CD4-positive, alpha-beta T cell (primary cell): Measurements from ENCODE around the gene MTCL1. TPM values are rescaled to one million over a fixed set of nuclear protein-coding genes. Genes with fewer than 3 reads are reported as not detected.

ENCODE experiments used
- ATAC-seq: fragments of 200-7000 bp; cut with Tn5 transposase; one replicate; pipeline ENCODE4 v1.10.0; 2022; ENCODE audit warnings: mild to moderate bottlenecking; ENCODE audit not compliant: poor library complexity
- CTCF ChIA-PET: fragments of 350-600 bp; sonication (Branson Sonifier 250); formaldehyde crosslinking; loops from one replicate; lab custom pipeline; 2021; ENCODE audit warnings: antibody characterized with exemption, inconsistent platforms; lab: Charles Lee
- POLR2A ChIA-PET: fragments of 350-600 bp; sonication (Branson Sonifier 250); formaldehyde crosslinking; loops from one replicate; lab custom pipeline; 2021; ENCODE audit warnings: antibody characterized with exemption, inconsistent platforms; lab: Charles Lee
- DNase-seq, 14 experiments: peaks; one replicate each; pipeline ENCODE4 v3.0.0-alpha.2; 2013 to 2020; ENCODE audit warnings: mixed read lengths in 2 of 14
- H3K27ac ChIP-seq, 2 donors: one replicate each; pipeline versions ENCODE4 v1.5.1 to v1.7.0; 2013; ENCODE audit warnings: low read length in 2 of 2, low read depth in 1 of 2, mild to moderate bottlenecking in 1 of 2
- H3K27me3 ChIP-seq, 2 experiments: 1 replicate in 1 of 2; 2 replicates in 1 of 2; pipeline versions ENCODE4 v1.6.1 to v1.7.0; 2013; ENCODE audit warnings: low read length in 2 of 2, control low read depth in 1 of 2, mild to moderate bottlenecking in 1 of 2, moderate library complexity in 1 of 2; ENCODE audit not compliant: insufficient read depth in 2 of 2, control insufficient read depth in 1 of 2
- H3K36me3 ChIP-seq: one replicate; pipeline ENCODE4 v1.6.1; 2013; ENCODE audit warnings: low read length, control low read depth; ENCODE audit not compliant: insufficient read depth
- H3K4me1 ChIP-seq: one replicate; pipeline ENCODE4 v1.6.1; 2013; ENCODE audit warnings: low read length, control low read depth; ENCODE audit not compliant: insufficient read depth
- H3K4me3 ChIP-seq: one replicate; pipeline ENCODE4 v1.5.1; 2013; ENCODE audit warnings: mild to moderate bottlenecking, low read length, moderate library complexity
- H3K9me3 ChIP-seq, 2 experiments: 1 replicate in 1 of 2; 2 replicates in 1 of 2; pipeline versions ENCODE4 v1.6.1 to v1.7.0; 2013; ENCODE audit warnings: low read length in 2 of 2, mild to moderate bottlenecking in 2 of 2, control low read depth in 1 of 2, moderate library complexity in 1 of 2; ENCODE audit not compliant: control insufficient read depth in 1 of 2, insufficient read depth in 1 of 2
- H3K27ac Mint-ChIP-seq: one replicate; pipeline ENCODE4 v1.8.0; 2020; ENCODE audit warnings: mixed read lengths
- H3K27me3 Mint-ChIP-seq: one replicate; pipeline ENCODE4 v1.8.0; 2021; ENCODE audit warnings: mixed read lengths
- H3K36me3 Mint-ChIP-seq: one replicate; pipeline ENCODE4 v1.8.0; 2021; ENCODE audit warnings: low read depth, mixed read lengths
- H3K4me1 Mint-ChIP-seq: one replicate; pipeline ENCODE4 v1.8.0; 2021; ENCODE audit warnings: low read depth, mixed read lengths
- H3K4me3 Mint-ChIP-seq: one replicate; pipeline ENCODE4 v1.8.0; 2020; ENCODE audit warnings: mild to moderate bottlenecking, mixed read lengths
- H3K9me3 Mint-ChIP-seq: one replicate; pipeline ENCODE4 v1.8.0; 2020; ENCODE audit warnings: mixed read lengths
- CTCF ChIP-seq: fragments of 200-600 bp; IDR thresholded peaks from one replicate; pipeline ENCODE4 v1.8.0; 2022; ENCODE audit warnings: antibody characterized with exemption, mild to moderate bottlenecking
- intact Hi-C, 2 experiments: fragments of 100-400 bp; cut with DNase I in 1 of 2; cut with micrococcal nuclease in 1 of 2; formaldehyde crosslinking; loops; one replicate each; pipeline versions ENCODE4 v1.15.1 to v1.9.0; 2023 to 2025; cut with DNase I, micrococcal nuclease
- total RNA-seq, 174 experiments: library from RNA in 2 of 174; stranded (reverse) in 2 of 174; gene quantifications; one replicate each; pipeline ENCODE4 v1.2.3 and lab custom pipeline; 2021 to 2026

The MTCL1 gene
- total RNA-seq, 2 experiments from 2014 or later, result 0.11 to 0.55 TPM

- H3K36me3 ChIP-seq, result no peaks in the 10 kb centered on the region
- H3K4me1 Mint-ChIP-seq, result no peaks in the 10 kb centered on the region
- H3K9me3 ChIP-seq, result no peaks in the 10 kb centered on the region
- ChIA-PET CTCF (no interaction called here), POLR2A (no interaction called here)
- DNase-seq (no peak), ATAC-seq (no peak)
- H3K4me3 ChIP-seq, result no peak overlapping the region
- no peak overlapping the region for H3K27ac ChIP-seq
- intact Hi-C loops, result no loop called here
- H3K9me3 Mint-ChIP-seq, result no peaks in the 10 kb centered on the region
- no peaks in the 10 kb centered on the region for H3K27me3 ChIP-seq
- no peaks in the 10 kb centered on the region for H3K27me3 Mint-ChIP-seq
- no peak overlapping the region for H3K27ac Mint-ChIP-seq
- H3K4me3 Mint-ChIP-seq, result no peak overlapping the region
- no peaks in the 10 kb centered on the region for H3K36me3 Mint-ChIP-seq
- no peak for TF ChIP-seq CTCF
- H3K4me1 ChIP-seq, result no peaks in the 10 kb centered on the region
Measured at GRCh38 chr18:8828798-8829197, 123.4 kb downstream of the MTCL1 start.

- no peaks in the 10 kb centered on the region for H3K36me3 ChIP-seq
- ChIA-PET POLR2A (no interaction called here), CTCF (no interaction called here)
- H3K4me1 ChIP-seq, result no peaks in the 10 kb centered on the region
- intact Hi-C loops, result no loop called here
- Mint-ChIP-seq H3K4me3 (no peak overlapping the region), H3K9me3 (no peaks in the 10 kb centered on the region), H3K4me1 (no peaks in the 10 kb centered on the region), H3K36me3 (no peaks in the 10 kb centered on the region), H3K27ac (no peak overlapping the region), H3K27me3 (peaks cover 5% of the 10 kb centered on the region)
- TF ChIP-seq CTCF, result no peak
- no peaks in the 10 kb centered on the region for H3K27me3 ChIP-seq
- no peak for DNase-seq
- no peak overlapping the region for H3K27ac ChIP-seq
- H3K9me3 ChIP-seq, result no peaks in the 10 kb centered on the region
- ATAC-seq, result no peak
- H3K4me3 ChIP-seq, result no peak overlapping the region
Measured at GRCh38 chr18:8830067-8831060, 125.0 kb downstream of the MTCL1 start.

GRCh38 chr18:8831112-8831511, 125.8 kb downstream of the MTCL1 start:
- no peak for ATAC-seq
- no peak for TF ChIP-seq CTCF
- no peak overlapping the region for H3K4me3 Mint-ChIP-seq

More at GRCh38 chr18:8831112-8831511, 125.8 kb downstream of the MTCL1 start:
- no peak for DNase-seq
- Mint-ChIP-seq H3K27me3 (peaks cover 5% of the 10 kb centered on the region), H3K27ac (no peak overlapping the region), H3K36me3 (no peaks in the 10 kb centered on the region), H3K9me3 (peaks cover under 1% of the 10 kb centered on the region), H3K4me1 (no peaks in the 10 kb centered on the region)
- no peaks in the 10 kb centered on the region for H3K27me3 ChIP-seq
- ChIA-PET POLR2A (no interaction called here), CTCF (no interaction called here)
- no peak overlapping the region for H3K27ac ChIP-seq
- intact Hi-C loops, result no loop called here
- H3K4me1 ChIP-seq, result no peaks in the 10 kb centered on the region
- no peaks in the 10 kb centered on the region for H3K36me3 ChIP-seq
- H3K4me3 ChIP-seq, result no peak overlapping the region
- no peaks in the 10 kb centered on the region for H3K9me3 ChIP-seq
